HCT116 (cell line): ENCODE results near the gene FXYD2. TPM values are rescaled to one million over a fixed set of nuclear protein-coding genes. Genes with fewer than 3 reads are reported as not detected.

Experiments used
- ATAC-seq: fragments of 200-7000 bp; cut with Tn5 transposase; 2 replicates; pipeline ENCODE4 v1.9.1; 2020; ENCODE audit warnings: mild to moderate bottlenecking, moderate library complexity
- BruUV-seq: library from RNA; stranded (reverse); fragments of 400-500 nt; replicated peaks from 2 replicates; lab custom pipeline; 2021; lab: Mats Ljungman, UMichigan
- CTCF ChIA-PET: fragments of 300-600 bp; sonication (Branson Sonifier 250); formaldehyde crosslinking; loops from one replicate; lab custom pipeline; 2021; ENCODE audit warnings: antibody characterized with exemption; lab: Charles Lee
- POLR2A ChIA-PET: fragments of 300-600, 350-600 bp; sonication (Branson Sonifier 250); formaldehyde crosslinking; loops from one replicate; lab custom pipeline; 2021; ENCODE audit warnings: antibody characterized with exemption; lab: Charles Lee
- RAD21 ChIA-PET, 2 experiments: fragments of 300-600 bp; sonication (Branson Sonifier 250); formaldehyde crosslinking; loops; one replicate each; lab custom pipeline; 2023; ENCODE audit warnings: low total read pairs in 2 of 2; ENCODE audit not compliant: uncharacterized antibody in 2 of 2, unreplicated experiment in 2 of 2, low non-redundant PET in 1 of 2; lab: Charles Lee
- DNase-seq: peaks from one replicate; pipeline ENCODE4 v3.0.0-alpha.2; 2010; ENCODE audit warnings: low read depth, low spot score
- H2AFZ ChIP-seq: fragments of 200-600 bp; shearing (Covaris generic), sonication (generic); 2 replicates; pipeline ENCODE4 v1.6.1; 2017; ENCODE audit warnings: low read depth, mixed run types, mixed read lengths, antibody characterized with exemption, low read length; ENCODE audit not compliant: poor library complexity, severe bottlenecking
- H3K27ac ChIP-seq: 2 replicates; pipeline ENCODE4 v1.5.1; 2012; ENCODE audit warnings: low read depth, low read length
- H3K27me3 ChIP-seq: fragments of 200-600 bp; sonication (generic); 2 replicates; pipeline ENCODE4 v1.6.1; 2016; ENCODE audit warnings: mixed run types, low read length, mixed read lengths; ENCODE audit not compliant: insufficient read depth
- H3K36me3 ChIP-seq, 2 experiments: fragments of 200-500 bp in 1 of 2; fragments of 200-600 bp in 1 of 2; sonication (Bioruptor generic) in 1 of 2; sonication (generic) in 1 of 2; 2 replicates each; pipeline versions ENCODE4 v1.5.1 to v1.6.1; 2014 to 2016; ENCODE audit warnings: low read length in 2 of 2, inconsistent platforms in 1 of 2, mixed read lengths in 1 of 2, mixed run types in 1 of 2; ENCODE audit not compliant: insufficient read depth in 2 of 2, control insufficient read depth in 1 of 2
- H3K4me1 ChIP-seq, 2 experiments: fragments of 200-600 bp in 1 of 2; sonication (generic) in 1 of 2; 2 replicates each; pipeline versions ENCODE4 v1.5.1 to v1.6.1; 2012 to 2017; ENCODE audit warnings: low read length in 2 of 2, inconsistent platforms in 1 of 2, mild to moderate bottlenecking in 1 of 2, mixed read lengths in 1 of 2, mixed run types in 1 of 2, moderate library complexity in 1 of 2; ENCODE audit not compliant: insufficient read depth in 2 of 2, control insufficient read depth in 1 of 2
- H3K4me2 ChIP-seq: fragments of 200-600 bp; sonication (generic); 2 replicates; pipeline ENCODE4 v1.6.1; 2017; ENCODE audit warnings: mixed run types, low read length, mixed read lengths
- H3K4me3 ChIP-seq, 2 experiments: fragments of 200-600 bp in 1 of 2; sonication (generic) in 1 of 2; replicated peaks in 1 of 2; 2 replicates each; pipeline ENCODE4 v1.5.1; 2011 to 2016; ENCODE audit warnings: low read length in 2 of 2, control low read depth in 1 of 2, low read depth in 1 of 2, mild to moderate bottlenecking in 1 of 2, mixed read lengths in 1 of 2, mixed run types in 1 of 2
- H3K79me2 ChIP-seq: fragments of 200-600 bp; sonication (generic); 2 replicates; pipeline ENCODE4 v1.6.1; 2017; ENCODE audit warnings: mild to moderate bottlenecking, mixed run types, low read length, moderate library complexity, mixed read lengths; ENCODE audit not compliant: insufficient read depth
- H3K9ac ChIP-seq: fragments of 200-600 bp; sonication (generic); 2 replicates; pipeline ENCODE4 v1.6.1; 2016; ENCODE audit warnings: low read length, mixed read lengths
- H3K9me2 ChIP-seq: fragments of 200-600 bp; sonication (generic), shearing (Covaris generic); 2 replicates; pipeline ENCODE4 v1.6.1; 2017; ENCODE audit warnings: mixed run types, mild to moderate bottlenecking, moderate library complexity; ENCODE audit not compliant: insufficient read depth
- H3K9me3 ChIP-seq, 2 experiments: fragments of 200-500 bp in 1 of 2; fragments of 200-600 bp in 1 of 2; sonication (Bioruptor generic) in 1 of 2; sonication (generic) in 1 of 2; 2 replicates each; pipeline ENCODE4 v1.6.1; 2014 to 2017; ENCODE audit warnings: low read length in 2 of 2, mixed read lengths in 2 of 2, inconsistent platforms in 1 of 2, low read depth in 1 of 2, mild to moderate bottlenecking in 1 of 2, mixed run types in 1 of 2, moderate library complexity in 1 of 2; ENCODE audit not compliant: control insufficient read depth in 1 of 2, insufficient read depth in 1 of 2
- H4K20me1 ChIP-seq: fragments of 200-600 bp; sonication (generic), shearing (Covaris generic); 2 replicates; pipeline ENCODE4 v1.6.1; 2017; ENCODE audit warnings: mixed run types, mild to moderate bottlenecking, moderate library complexity; ENCODE audit not compliant: insufficient read depth
- ATF3 ChIP-seq: IDR thresholded peaks from 2 replicates; pipeline ENCODE4 v1.6.1; 2012
- JUND ChIP-seq: IDR thresholded peaks from 2 replicates; pipeline ENCODE4 v1.6.1; 2012
- MAX ChIP-seq: IDR thresholded peaks from 2 replicates; pipeline ENCODE4 v1.6.1; 2012
- TCF7L2 ChIP-seq: IDR thresholded peaks from 2 replicates; pipeline ENCODE4 v1.7.0; 2011; ENCODE audit warnings: borderline replicate concordance, inconsistent platforms; ENCODE audit not compliant: insufficient read depth, insufficient read length; ENCODE audit errors: extremely low read depth
- ZNF274 ChIP-seq: fragments of 200-500 bp; sonication (Bioruptor generic); IDR thresholded peaks from 2 replicates; pipeline ENCODE4 v1.6.1; 2014; ENCODE audit warnings: mild to moderate bottlenecking, low read depth, low read length, inconsistent platforms
- intact Hi-C: fragments of 100-400 bp; cut with micrococcal nuclease; formaldehyde crosslinking; loops from 2 replicates; pipeline ENCODE4 v1.10.0; 2022
- total RNA-seq: library from RNA; stranded (reverse); gene quantifications from one replicate; pipeline ENCODE4 v1.2.1, GENCODE V29; 2021; ENCODE audit not compliant: unreplicated experiment
- TF ChIP-seq, protein P1 (sequence below), 3 experiments: fragments of 200-600 bp in 1 of 3; sonication (generic) in 1 of 3; IDR thresholded peaks in 2 of 3; conservative IDR thresholded peaks in 1 of 3; 2 replicates each; pipeline ENCODE4 v1.5.1; 2012 to 2017; ENCODE audit warnings: low read depth in 2 of 3, low read length in 2 of 3, antibody characterized with exemption in 1 of 3, borderline replicate concordance in 1 of 3, control low read depth in 1 of 3, mild to moderate bottlenecking in 1 of 3, mixed read lengths in 1 of 3, mixed run types in 1 of 3, moderate library complexity in 1 of 3; ENCODE audit not compliant: insufficient read depth in 1 of 3

Gene FXYD2
- total RNA-seq, 1 experiment from 2014 or later: 0.52 TPM

- no peak overlapping the region for H3K4me3 ChIP-seq
- no peaks in the 10 kb centered on the region for H3K9me3 ChIP-seq
- no peak overlapping the region for H3K27ac ChIP-seq
- peaks cover 7% of the 10 kb centered on the region; the same call in 1 of the 2 replicates for H3K27me3 ChIP-seq
- H3K4me1 ChIP-seq: no peaks in the 10 kb centered on the region; a peak in 1 of 4 replicates
- no TSS peak for BruUV-seq
- RAD21 ChIA-PET: no interaction called here
- no peak overlapping the region for H2AFZ ChIP-seq
- TF ChIP-seq, protein P1, sequence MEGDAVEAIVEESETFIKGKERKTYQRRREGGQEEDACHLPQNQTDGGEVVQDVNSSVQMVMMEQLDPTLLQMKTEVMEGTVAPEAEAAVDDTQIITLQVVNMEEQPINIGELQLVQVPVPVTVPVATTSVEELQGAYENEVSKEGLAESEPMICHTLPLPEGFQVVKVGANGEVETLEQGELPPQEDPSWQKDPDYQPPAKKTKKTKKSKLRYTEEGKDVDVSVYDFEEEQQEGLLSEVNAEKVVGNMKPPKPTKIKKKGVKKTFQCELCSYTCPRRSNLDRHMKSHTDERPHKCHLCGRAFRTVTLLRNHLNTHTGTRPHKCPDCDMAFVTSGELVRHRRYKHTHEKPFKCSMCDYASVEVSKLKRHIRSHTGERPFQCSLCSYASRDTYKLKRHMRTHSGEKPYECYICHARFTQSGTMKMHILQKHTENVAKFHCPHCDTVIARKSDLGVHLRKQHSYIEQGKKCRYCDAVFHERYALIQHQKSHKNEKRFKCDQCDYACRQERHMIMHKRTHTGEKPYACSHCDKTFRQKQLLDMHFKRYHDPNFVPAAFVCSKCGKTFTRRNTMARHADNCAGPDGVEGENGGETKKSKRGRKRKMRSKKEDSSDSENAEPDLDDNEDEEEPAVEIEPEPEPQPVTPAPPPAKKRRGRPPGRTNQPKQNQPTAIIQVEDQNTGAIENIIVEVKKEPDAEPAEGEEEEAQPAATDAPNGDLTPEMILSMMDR (IDR thresholded peaks at IDR 0.05 in 2 of 3, conservative IDR thresholded peaks at IDR 0.05 in 1 of 3; ENCODE audit: borderline replicate concordance in 1 of 3, insufficient read depth in 1 of 3, low read depth in 2 of 3, low read length in 2 of 3): no peak
- TF ChIP-seq TCF7L2: no peak
- no peak for TF ChIP-seq ATF3
- no peak for TF ChIP-seq MAX
- no peak for TF ChIP-seq JUND
- TF ChIP-seq ZNF274: no peak
- TF ChIP-seq, all 23 proteins: peak for 0
- Histone ChIP-seq H3K9ac (no peak overlapping the region), H3K9me2 (no peaks in the 10 kb centered on the region), H3K79me2 (no peaks in the 10 kb centered on the region), H3K4me2 (no peak overlapping the region), H4K20me1 (no peaks in the 10 kb centered on the region), H3K36me3 (no peaks in the 10 kb centered on the region)
- ATAC-seq (no peak), DNase-seq (no peak)
- CTCF ChIA-PET: interaction anchor here (7.2 kb wide), 1 partner anchor 106 kb away, joined by 143 read pairs; no protein-coding TSS in a partner anchor
- POLR2A ChIA-PET: no interaction called here
- intact Hi-C loops: no loop called here
Measured at GRCh38 chr11:117840881-117841550, 16.5 kb upstream of the FXYD2 start.
